Activated naive CD4-positive, alpha-beta T cell treated with anti-CD3 and anti-CD28 coated beads, Interleukin-2, amount 50 U/mL, for 24 hours (primary cell): ENCODE measurements around the gene C17orf50.

Source experiments
- H3K27ac Mint-ChIP-seq: one replicate; pipeline ENCODE4 v1.8.0; 2021; ENCODE audit warnings: mild to moderate bottlenecking, mixed read lengths
- H3K27me3 Mint-ChIP-seq: one replicate; pipeline ENCODE4 v1.8.0; 2021; ENCODE audit warnings: mixed read lengths
- H3K36me3 Mint-ChIP-seq: one replicate; pipeline ENCODE4 v1.8.0; 2021; ENCODE audit warnings: mixed read lengths
- H3K4me1 Mint-ChIP-seq: one replicate; pipeline ENCODE4 v1.8.0; 2021; ENCODE audit warnings: mixed read lengths
- H3K4me3 Mint-ChIP-seq: one replicate; pipeline ENCODE4 v1.8.0; 2021; ENCODE audit warnings: mild to moderate bottlenecking, mixed read lengths
- H3K9me3 Mint-ChIP-seq: one replicate; pipeline ENCODE4 v1.8.0; 2021; ENCODE audit warnings: mixed read lengths

Gene C17orf50

DNA sequence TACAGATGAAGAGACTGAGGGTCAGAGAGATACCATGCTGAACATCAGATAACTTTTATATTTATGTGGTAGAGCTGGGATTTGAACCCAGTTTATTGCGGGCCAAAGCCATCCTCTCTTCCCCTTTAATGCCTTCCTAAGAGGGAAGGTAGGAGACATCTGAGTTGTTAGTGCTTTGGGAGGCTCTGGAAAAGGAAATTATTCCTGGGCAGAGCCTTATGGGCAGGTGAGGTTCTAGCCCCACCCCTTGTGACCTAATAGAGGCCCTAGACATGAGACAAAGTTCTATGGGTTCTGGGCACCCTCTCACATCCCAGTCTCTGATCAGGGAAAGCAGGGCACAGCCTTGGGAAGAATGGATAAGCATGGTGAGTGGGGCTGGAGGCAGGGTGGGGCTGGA, at the start of gene C17orf50:
Gene C17orf50, plus strand, starts transcription at position 301 of the 400 bp plus-strand sequence. Its CDS starts 55 bp downstream, at position 356.
- Mint-ChIP-seq H3K9me3 (no peaks in the 10 kb centered on the region), H3K36me3 (no peaks in the 10 kb centered on the region), H3K27ac (no peak within 1 kb of the TSS), H3K27me3 (no peaks in the 10 kb centered on the region), H3K4me3 (no peak within 1 kb of the TSS), H3K4me1 (peaks cover 9% of the 10 kb centered on the region)

DNA sequence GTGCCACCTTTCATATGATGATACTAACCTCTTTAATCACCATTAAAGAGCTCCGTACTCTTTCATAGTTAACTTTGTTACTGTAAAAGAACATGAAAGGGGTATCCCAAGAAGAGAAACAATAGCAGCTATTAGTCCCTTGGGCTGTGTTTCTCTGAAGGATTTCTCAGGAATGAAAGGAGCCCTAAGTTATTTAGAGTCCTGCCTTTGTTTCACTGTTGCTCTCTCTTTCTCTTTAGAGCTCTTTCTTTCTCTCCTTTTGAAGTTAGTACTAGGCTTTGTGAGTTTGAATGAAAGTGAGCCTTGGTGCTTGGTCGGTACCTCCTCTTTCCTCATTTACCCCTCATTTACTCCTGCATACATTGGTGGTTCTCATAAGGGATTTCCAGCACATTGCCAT, 49.7 kb upstream of the C17orf50 start:
- Mint-ChIP-seq H3K27ac (no peak overlapping the region), H3K9me3 (no peaks in the 10 kb centered on the region), H3K36me3 (peaks cover 6% of the 10 kb centered on the region), H3K4me1 (peaks cover 50% of the 10 kb centered on the region), H3K27me3 (no peaks in the 10 kb centered on the region), H3K4me3 (no peak overlapping the region)

GRCh38 chr17:35713069-35713728, 47.5 kb upstream of the C17orf50 start:
- no peaks in the 10 kb centered on the region for H3K9me3 Mint-ChIP-seq
- H3K36me3 Mint-ChIP-seq: peaks cover 6% of the 10 kb centered on the region
- no peak overlapping the region for H3K27ac Mint-ChIP-seq
- H3K4me3 Mint-ChIP-seq: no peak overlapping the region
- no peaks in the 10 kb centered on the region for H3K27me3 Mint-ChIP-seq
- peaks cover 32% of the 10 kb centered on the region for H3K4me1 Mint-ChIP-seq

DNA sequence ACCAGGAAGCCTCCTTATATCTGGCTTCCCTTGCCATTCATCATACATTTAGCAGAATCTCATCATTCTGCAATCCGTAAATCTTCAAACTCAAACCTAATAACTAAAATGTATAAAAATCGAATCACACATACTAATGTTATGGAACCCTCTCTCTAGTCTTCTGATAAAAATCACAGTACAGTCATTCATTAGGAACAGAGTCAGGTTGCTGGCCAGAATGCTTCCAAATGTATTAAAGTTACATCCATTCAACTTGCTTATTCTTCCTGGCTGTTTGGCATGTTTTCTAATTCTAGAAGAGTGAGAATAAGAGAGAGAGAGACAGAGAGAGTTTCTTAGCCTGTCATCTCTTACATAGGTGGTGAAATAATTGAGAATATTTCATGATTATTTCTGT, 45.7 kb upstream of the C17orf50 start:
- peaks cover 3% of the 10 kb centered on the region for H3K36me3 Mint-ChIP-seq
- H3K4me3 Mint-ChIP-seq: no peak overlapping the region
- no peaks in the 10 kb centered on the region for H3K9me3 Mint-ChIP-seq
- H3K27ac Mint-ChIP-seq: no peak overlapping the region
- peaks cover 16% of the 10 kb centered on the region for H3K4me1 Mint-ChIP-seq
- H3K27me3 Mint-ChIP-seq: no peaks in the 10 kb centered on the region

DNA sequence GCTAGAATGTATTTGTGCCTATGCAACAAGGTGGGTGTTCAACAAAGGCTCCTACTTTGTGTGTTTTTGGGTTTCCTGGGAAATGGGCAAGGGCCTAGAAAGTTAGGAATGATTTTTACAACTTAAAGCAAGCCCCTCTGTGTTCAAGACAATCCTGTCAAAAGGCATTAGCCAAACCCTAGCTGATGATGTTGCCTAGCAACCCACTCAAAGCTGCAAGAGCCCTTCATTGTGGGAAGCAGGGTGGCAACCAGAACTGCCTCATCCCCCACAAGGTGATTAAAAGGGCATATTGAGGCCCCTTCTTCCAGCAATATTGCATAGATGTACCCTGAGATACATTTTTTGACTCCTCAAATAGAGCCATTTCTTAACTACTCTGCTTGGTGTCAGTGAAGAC, 45.3 kb upstream of the C17orf50 start:
- no peaks in the 10 kb centered on the region for H3K27me3 Mint-ChIP-seq
- H3K9me3 Mint-ChIP-seq: no peaks in the 10 kb centered on the region
- H3K36me3 Mint-ChIP-seq: peaks cover 3% of the 10 kb centered on the region
- no peak overlapping the region for H3K4me3 Mint-ChIP-seq
- peaks cover 13% of the 10 kb centered on the region for H3K4me1 Mint-ChIP-seq
- no peak overlapping the region for H3K27ac Mint-ChIP-seq

GRCh38 chr17:35716173-35716572, 44.5 kb upstream of the C17orf50 start:
- Mint-ChIP-seq H3K27ac (no peak overlapping the region), H3K4me3 (no peak overlapping the region), H3K36me3 (peaks cover 4% of the 10 kb centered on the region), H3K27me3 (no peaks in the 10 kb centered on the region), H3K4me1 (peaks cover 8% of the 10 kb centered on the region), H3K9me3 (no peaks in the 10 kb centered on the region)

GRCh38 chr17:35716897-35717465, 43.7 kb upstream of the C17orf50 start:
- Mint-ChIP-seq H3K9me3 (no peaks in the 10 kb centered on the region), H3K36me3 (peaks cover 4% of the 10 kb centered on the region), H3K4me3 (no peak overlapping the region), H3K27ac (no peak overlapping the region), H3K27me3 (no peaks in the 10 kb centered on the region), H3K4me1 (peaks cover 3% of the 10 kb centered on the region)

DNA sequence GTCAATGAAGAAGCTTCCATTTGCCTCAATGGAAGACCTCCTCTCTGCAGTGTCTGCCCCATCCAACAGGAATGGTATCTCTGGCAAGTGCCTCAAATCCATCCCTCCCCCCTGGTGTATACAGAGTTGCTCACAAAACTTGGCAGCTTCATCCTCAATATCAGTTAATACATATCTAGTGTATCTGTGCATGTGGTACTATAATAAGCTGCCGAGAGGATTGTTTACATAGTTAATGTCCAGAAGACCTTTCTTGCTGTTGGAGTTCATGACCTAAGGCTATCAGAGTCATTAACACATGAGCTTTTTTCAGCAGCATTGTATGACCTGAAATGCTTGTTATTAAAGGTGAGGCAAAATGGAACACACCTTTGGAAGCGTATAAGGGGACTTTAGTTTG, 43.2 kb upstream of the C17orf50 start:
- no peaks in the 10 kb centered on the region for H3K9me3 Mint-ChIP-seq

GRCh38 chr17:35723735-35724134, 37.0 kb upstream of the C17orf50 start:
- Mint-ChIP-seq H3K36me3 (peaks cover 8% of the 10 kb centered on the region), H3K4me3 (no peak overlapping the region), H3K27ac (no peak overlapping the region), H3K4me1 (no peaks in the 10 kb centered on the region), H3K27me3 (no peaks in the 10 kb centered on the region), H3K9me3 (no peaks in the 10 kb centered on the region)

More for the DNA sequence above, 43.2 kb upstream of the C17orf50 start:
- Mint-ChIP-seq H3K4me3 (no peak overlapping the region), H3K27ac (no peak overlapping the region), H3K36me3 (peaks cover 4% of the 10 kb centered on the region), H3K4me1 (no peaks in the 10 kb centered on the region), H3K27me3 (no peaks in the 10 kb centered on the region)

DNA sequence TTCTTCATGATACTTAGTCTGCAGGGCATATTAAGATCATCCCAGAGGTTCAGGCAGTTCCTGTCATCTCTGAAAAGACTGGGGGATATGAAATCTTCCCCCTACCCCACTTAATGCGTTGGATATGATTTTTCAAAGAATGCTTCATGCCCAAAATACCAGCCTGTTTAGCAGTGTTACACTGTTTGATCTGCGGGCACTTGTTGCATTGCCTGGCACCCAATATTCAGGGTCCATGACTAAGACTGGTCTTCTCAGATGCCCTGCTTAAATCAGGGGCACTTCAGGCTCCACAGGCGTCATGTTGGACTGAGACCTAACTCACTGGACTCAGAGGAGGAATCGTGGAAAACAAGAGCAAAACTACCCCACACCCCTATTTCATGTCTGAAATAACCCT, 35.6 kb upstream of the C17orf50 start:
- H3K27me3 Mint-ChIP-seq: no peaks in the 10 kb centered on the region
- H3K4me1 Mint-ChIP-seq: peaks cover 6% of the 10 kb centered on the region
- peaks cover 7% of the 10 kb centered on the region for H3K36me3 Mint-ChIP-seq
- no peak overlapping the region for H3K4me3 Mint-ChIP-seq
- no peaks in the 10 kb centered on the region for H3K9me3 Mint-ChIP-seq
- H3K27ac Mint-ChIP-seq: no peak overlapping the region

GRCh38 chr17:35725802-35726126, 34.9 kb upstream of the C17orf50 start:
- no peak overlapping the region for H3K27ac Mint-ChIP-seq
- no peak overlapping the region for H3K4me3 Mint-ChIP-seq
- peaks cover 4% of the 10 kb centered on the region for H3K36me3 Mint-ChIP-seq
- no peaks in the 10 kb centered on the region for H3K9me3 Mint-ChIP-seq
- peaks cover 12% of the 10 kb centered on the region for H3K4me1 Mint-ChIP-seq
- no peaks in the 10 kb centered on the region for H3K27me3 Mint-ChIP-seq

DNA sequence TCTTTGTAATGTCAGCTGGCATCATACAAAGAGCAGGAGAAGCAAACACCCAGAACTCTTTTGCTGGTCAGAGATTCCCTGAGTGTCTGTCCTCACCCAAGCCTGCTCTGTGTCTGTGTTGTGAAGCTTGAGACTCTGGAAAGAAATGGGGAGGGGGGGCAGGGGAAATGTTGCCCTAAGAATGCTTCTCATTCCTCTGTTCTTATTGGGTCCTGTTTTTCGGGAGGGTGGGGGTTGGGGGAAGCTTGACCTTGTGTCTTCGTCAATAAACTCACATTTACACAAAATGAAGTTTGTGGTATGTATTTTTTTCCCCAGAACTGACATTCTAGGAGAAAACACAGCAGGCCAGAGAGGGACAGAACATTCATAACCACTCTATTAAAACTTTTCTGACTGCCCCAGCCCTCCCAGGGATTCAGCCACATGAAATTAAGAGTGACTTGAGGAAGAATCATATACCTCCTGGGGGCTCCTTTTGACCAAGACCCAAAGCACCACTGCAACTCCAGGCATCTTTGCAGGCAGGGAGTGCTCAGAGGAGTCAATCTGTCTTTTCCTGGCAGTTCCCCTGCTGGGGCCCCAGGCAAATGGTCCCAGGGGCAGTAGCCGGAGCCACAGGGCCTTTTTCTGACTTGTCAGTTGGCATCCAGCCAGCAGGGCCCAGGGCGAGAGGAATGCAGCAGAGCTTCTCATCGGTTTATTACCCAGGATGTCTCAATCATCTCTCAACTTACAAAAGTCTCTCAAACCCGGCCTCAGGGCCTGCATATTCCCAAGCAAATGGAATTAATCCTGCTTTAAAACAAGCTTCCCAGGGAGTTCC, 34.3 kb upstream of the C17orf50 start:
- Mint-ChIP-seq H3K4me1 (peaks cover 18% of the 10 kb centered on the region), H3K36me3 (peaks cover 3% of the 10 kb centered on the region), H3K4me3 (no peak overlapping the region), H3K27me3 (no peaks in the 10 kb centered on the region), H3K27ac (no peak overlapping the region), H3K9me3 (no peaks in the 10 kb centered on the region)

- Mint-ChIP-seq H3K27me3 (no peaks in the 10 kb centered on the region), H3K4me1 (peaks cover 18% of the 10 kb centered on the region), H3K27ac (no peak overlapping the region), H3K36me3 (peaks cover 3% of the 10 kb centered on the region), H3K9me3 (no peaks in the 10 kb centered on the region), H3K4me3 (no peak overlapping the region)
Measured at GRCh38 chr17:35726953-35727460, 33.7 kb upstream of the C17orf50 start.

- peaks cover 3% of the 10 kb centered on the region for H3K36me3 Mint-ChIP-seq
- peaks cover 21% of the 10 kb centered on the region for H3K4me1 Mint-ChIP-seq
- no peak overlapping the region for H3K27ac Mint-ChIP-seq
- no peaks in the 10 kb centered on the region for H3K27me3 Mint-ChIP-seq
- no peak overlapping the region for H3K4me3 Mint-ChIP-seq
- H3K9me3 Mint-ChIP-seq: no peaks in the 10 kb centered on the region
Measured at GRCh38 chr17:35727635-35728034, 33.1 kb upstream of the C17orf50 start.

- Mint-ChIP-seq H3K27me3 (no peaks in the 10 kb centered on the region), H3K9me3 (no peaks in the 10 kb centered on the region), H3K36me3 (peaks cover 3% of the 10 kb centered on the region), H3K4me3 (no peak overlapping the region), H3K27ac (peak overlapping the region; percentile 30), H3K4me1 (peaks cover 21% of the 10 kb centered on the region)
Measured at GRCh38 chr17:35728551-35728950, 32.1 kb upstream of the C17orf50 start.

DNA sequence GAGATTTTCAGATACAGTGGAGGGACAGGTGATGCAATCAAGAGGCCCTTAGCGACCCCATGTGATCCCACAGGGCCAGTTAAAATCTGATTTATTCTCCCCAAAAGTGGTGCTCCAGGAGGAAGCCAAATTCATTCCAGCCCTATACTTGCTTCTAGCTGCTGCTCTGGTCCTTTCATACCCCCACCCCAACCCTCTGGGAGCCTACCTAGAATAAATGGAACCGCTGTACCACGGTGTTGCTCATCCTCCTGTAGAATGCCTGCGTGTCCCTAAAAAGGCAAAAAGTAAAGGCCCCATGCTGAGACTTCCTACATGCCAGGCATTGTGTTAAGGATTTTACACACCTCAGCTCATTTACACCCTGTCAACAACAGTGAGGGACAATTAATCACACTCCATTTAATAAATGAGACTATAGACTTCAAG, 31.3 kb upstream of the C17orf50 start:
- H3K27ac Mint-ChIP-seq: no peak overlapping the region

More for the DNA sequence above, 31.3 kb upstream of the C17orf50 start:
- peaks cover 21% of the 10 kb centered on the region for H3K4me1 Mint-ChIP-seq
- no peaks in the 10 kb centered on the region for H3K9me3 Mint-ChIP-seq
- peak overlapping the region; percentile 20 for H3K4me3 Mint-ChIP-seq
- H3K36me3 Mint-ChIP-seq: no peaks in the 10 kb centered on the region
- no peaks in the 10 kb centered on the region for H3K27me3 Mint-ChIP-seq
